ENCODE measurements around the gene OOSP2.

OOSP2 gene

GRCh38 chr11:60080535-60080934 lies 40.3 kb downstream of the OOSP2 start:
- no peak for DNase-seq (ENCODE audit: low read depth)
- no peaks in the 10 kb centered on the region for H3K4me1 ChIP-seq (ENCODE audit: control insufficient read depth, insufficient read depth, low read length)
- H3K9me3 ChIP-seq (ENCODE audit: control insufficient read depth, low read length), result peaks cover 4% of the 10 kb centered on the region
- H3K27me3 ChIP-seq (replicated peaks; ENCODE audit: control insufficient read depth, insufficient read depth, low read length), result no peaks in the 10 kb centered on the region
- no peaks in the 10 kb centered on the region for H3K36me3 ChIP-seq (ENCODE audit: control insufficient read depth, insufficient read depth, low read length, severe bottlenecking)
- H3K9ac ChIP-seq (ENCODE audit: low read length), result no peak overlapping the region
- H3K4me3 ChIP-seq (ENCODE audit: low read length), result no peak overlapping the region

DNA sequence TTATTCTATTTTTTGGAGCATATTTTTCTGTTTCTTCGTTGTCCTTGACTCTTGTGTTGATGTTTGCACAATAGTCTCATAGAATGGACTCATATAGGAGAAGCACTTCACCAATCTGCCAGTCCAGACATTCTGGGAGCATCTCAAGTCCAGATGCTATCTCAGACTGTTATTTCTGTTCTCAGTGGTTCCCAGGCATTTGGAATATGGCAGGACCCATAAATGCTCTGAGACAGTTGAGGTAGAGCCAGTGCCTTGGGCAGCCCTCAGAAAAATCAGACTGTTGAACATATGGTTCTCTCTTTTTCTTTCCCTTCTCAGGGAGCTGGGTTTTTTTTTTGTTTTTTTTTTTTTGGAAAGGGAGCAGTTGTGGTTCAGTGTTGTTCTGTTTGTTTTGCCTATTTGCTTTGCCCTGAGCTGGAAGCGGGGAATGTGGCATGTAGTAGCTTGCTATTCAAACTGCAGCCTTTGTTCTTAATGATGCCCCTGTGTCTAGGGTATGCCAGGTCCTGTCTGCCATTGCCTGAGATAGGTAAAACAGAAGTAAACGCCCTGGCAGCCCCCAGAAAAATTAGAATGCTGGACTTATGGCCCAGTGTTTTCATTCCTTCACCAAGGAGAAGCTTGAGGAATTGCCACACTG lies 44.5 kb downstream of the OOSP2 start:
- Histone ChIP-seq H3K9ac (ENCODE audit: low read length) (no peak overlapping the region), H3K4me3 (ENCODE audit: low read length) (no peak overlapping the region), H3K4me1 (ENCODE audit: control insufficient read depth, insufficient read depth, low read length) (no peaks in the 10 kb centered on the region), H3K27me3 (replicated peaks; ENCODE audit: control insufficient read depth, insufficient read depth, low read length) (no peaks in the 10 kb centered on the region), H3K9me3 (ENCODE audit: control insufficient read depth, low read length) (no peaks in the 10 kb centered on the region), H3K36me3 (ENCODE audit: control insufficient read depth, insufficient read depth, low read length, severe bottlenecking) (no peaks in the 10 kb centered on the region)
- no peak for DNase-seq (ENCODE audit: low read depth)

DNA sequence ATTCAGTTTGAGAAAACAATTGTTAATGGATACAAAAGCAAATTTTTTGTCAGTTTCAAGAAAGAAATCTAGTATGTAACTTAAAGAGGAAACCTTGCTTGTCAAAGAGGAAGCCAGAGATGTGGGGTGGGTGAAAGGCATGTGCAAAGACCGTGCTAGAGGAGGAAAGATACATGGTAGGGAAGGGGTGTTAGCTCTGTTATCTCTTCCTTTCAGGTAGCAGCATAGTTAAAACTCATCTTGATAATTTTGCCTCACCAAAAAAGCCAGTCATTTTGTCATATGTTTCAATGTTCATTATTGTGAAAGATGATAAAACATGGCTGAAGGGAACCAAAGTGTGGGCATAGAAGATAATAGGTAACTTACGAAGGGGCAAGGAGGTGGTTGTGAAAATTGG lies 45.7 kb downstream of the OOSP2 start:
- Histone ChIP-seq H3K9ac (ENCODE audit: low read length) (no peak overlapping the region), H3K36me3 (ENCODE audit: control insufficient read depth, insufficient read depth, low read length, severe bottlenecking) (no peaks in the 10 kb centered on the region), H3K4me1 (ENCODE audit: control insufficient read depth, insufficient read depth, low read length) (no peaks in the 10 kb centered on the region), H3K27me3 (replicated peaks; ENCODE audit: control insufficient read depth, insufficient read depth, low read length) (no peaks in the 10 kb centered on the region), H3K4me3 (ENCODE audit: low read length) (no peak overlapping the region), H3K9me3 (ENCODE audit: control insufficient read depth, low read length) (no peaks in the 10 kb centered on the region)
- no peak for DNase-seq (ENCODE audit: low read depth)

- H3K9ac ChIP-seq (ENCODE audit: low read length), result no peak overlapping the region
- no peak for DNase-seq (ENCODE audit: low read depth)
- H3K36me3 ChIP-seq (ENCODE audit: control insufficient read depth, insufficient read depth, low read length, severe bottlenecking), result no peaks in the 10 kb centered on the region
- no peaks in the 10 kb centered on the region for H3K9me3 ChIP-seq (ENCODE audit: control insufficient read depth, low read length)
- no peak overlapping the region for H3K4me3 ChIP-seq (ENCODE audit: low read length)
- no peaks in the 10 kb centered on the region for H3K27me3 ChIP-seq (replicated peaks; ENCODE audit: control insufficient read depth, insufficient read depth, low read length)
- no peaks in the 10 kb centered on the region for H3K4me1 ChIP-seq (ENCODE audit: control insufficient read depth, insufficient read depth, low read length)
These were observed 47.0 kb downstream of the OOSP2 start for GRCh38 chr11:60087239-60087638.

DNA sequence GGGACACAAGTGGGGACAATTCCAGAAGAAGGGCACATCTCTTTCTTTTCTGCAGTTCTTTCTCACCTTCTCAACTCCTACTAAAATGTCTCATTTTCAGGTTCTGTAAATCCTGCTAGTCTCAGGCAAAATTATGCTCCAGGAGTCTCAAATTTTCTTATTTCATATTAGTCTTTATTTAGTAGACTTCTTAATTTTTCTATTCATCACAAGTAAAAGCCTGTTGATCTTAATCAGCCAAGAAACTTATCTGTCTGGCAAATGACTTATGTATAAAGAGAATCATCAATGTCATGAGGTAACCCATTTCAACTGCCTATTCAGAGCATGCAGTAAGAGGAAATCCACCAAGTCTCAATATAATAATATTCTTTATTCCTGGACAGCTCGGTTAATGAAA lies 48.2 kb downstream of the OOSP2 start, which contains the start of gene MS4A2:
TSS of gene MS4A2 (plus strand) at position 301 of the 400 bp plus-strand sequence. CDS start 102 bp downstream, outside the sequence.
- DNase-seq (ENCODE audit: low read depth), result no peak
- H3K4me1 ChIP-seq (ENCODE audit: control insufficient read depth, insufficient read depth, low read length), result no peaks in the 10 kb centered on the region

GRCh38 chr11:60095477-60096120 lies 55.4 kb downstream of the OOSP2 start:
- no peak for DNase-seq (ENCODE audit: low read depth)
- no peak overlapping the region for H3K4me3 ChIP-seq (ENCODE audit: low read length)
- H3K9me3 ChIP-seq (ENCODE audit: control insufficient read depth, low read length), result no peaks in the 10 kb centered on the region
- H3K36me3 ChIP-seq (ENCODE audit: control insufficient read depth, insufficient read depth, low read length, severe bottlenecking), result no peaks in the 10 kb centered on the region
- H3K4me1 ChIP-seq (ENCODE audit: control insufficient read depth, insufficient read depth, low read length), result no peaks in the 10 kb centered on the region
- H3K27me3 ChIP-seq (replicated peaks; ENCODE audit: control insufficient read depth, insufficient read depth, low read length), result no peaks in the 10 kb centered on the region
- H3K9ac ChIP-seq (ENCODE audit: low read length), result no peak overlapping the region

More for the DNA sequence above, 48.2 kb downstream of the OOSP2 start, which contains the start of gene MS4A2:
- H3K36me3 ChIP-seq (ENCODE audit: control insufficient read depth, insufficient read depth, low read length, severe bottlenecking), result no peaks in the 10 kb centered on the region
- no peak within 1 kb of the TSS for H3K9ac ChIP-seq (ENCODE audit: low read length)
- H3K9me3 ChIP-seq (ENCODE audit: control insufficient read depth, low read length), result no peaks in the 10 kb centered on the region
- H3K4me3 ChIP-seq (ENCODE audit: low read length), result no peak within 1 kb of the TSS
- H3K27me3 ChIP-seq (replicated peaks; ENCODE audit: control insufficient read depth, insufficient read depth, low read length), result no peaks in the 10 kb centered on the region

GRCh38 chr11:60097189-60097588 lies 57.0 kb downstream of the OOSP2 start:
- Histone ChIP-seq H3K9ac (ENCODE audit: low read length) (no peak overlapping the region), H3K27me3 (replicated peaks; ENCODE audit: control insufficient read depth, insufficient read depth, low read length) (no peaks in the 10 kb centered on the region), H3K9me3 (ENCODE audit: control insufficient read depth, low read length) (no peaks in the 10 kb centered on the region), H3K4me1 (ENCODE audit: control insufficient read depth, insufficient read depth, low read length) (no peaks in the 10 kb centered on the region), H3K36me3 (ENCODE audit: control insufficient read depth, insufficient read depth, low read length, severe bottlenecking) (no peaks in the 10 kb centered on the region), H3K4me3 (ENCODE audit: low read length) (no peak overlapping the region)
- DNase-seq (ENCODE audit: low read depth), result no peak

Measured in adipocyte (in vitro differentiated cells).